ENCODE measurements around the gene CALR3. TPM values are rescaled to one million over a fixed set of nuclear protein-coding genes. Genes with fewer than 3 reads are reported as not detected.
A peak's percentile ranks its signal among the peaks of the same experiment; 100 is the strongest.

CALR3 gene
- total RNA-seq, 2 donors from 2014 or later, result not detected

- H3K4me3 ChIP-seq, result no peak overlapping the region
- no peaks in the 10 kb centered on the region for H3K27me3 ChIP-seq
- H3K27ac ChIP-seq, result peak overlapping the region; percentile 87 to 91
- no peak for DNase-seq (ENCODE audit: low spot score)
- peaks cover 0 to 58% of the 10 kb centered on the region in 2 donors for H3K4me1 ChIP-seq
- peaks cover 58% of the 10 kb centered on the region for H3K36me3 ChIP-seq
- no peaks in the 10 kb centered on the region for H3K9me3 ChIP-seq
- TF ChIP-seq, protein P1, sequence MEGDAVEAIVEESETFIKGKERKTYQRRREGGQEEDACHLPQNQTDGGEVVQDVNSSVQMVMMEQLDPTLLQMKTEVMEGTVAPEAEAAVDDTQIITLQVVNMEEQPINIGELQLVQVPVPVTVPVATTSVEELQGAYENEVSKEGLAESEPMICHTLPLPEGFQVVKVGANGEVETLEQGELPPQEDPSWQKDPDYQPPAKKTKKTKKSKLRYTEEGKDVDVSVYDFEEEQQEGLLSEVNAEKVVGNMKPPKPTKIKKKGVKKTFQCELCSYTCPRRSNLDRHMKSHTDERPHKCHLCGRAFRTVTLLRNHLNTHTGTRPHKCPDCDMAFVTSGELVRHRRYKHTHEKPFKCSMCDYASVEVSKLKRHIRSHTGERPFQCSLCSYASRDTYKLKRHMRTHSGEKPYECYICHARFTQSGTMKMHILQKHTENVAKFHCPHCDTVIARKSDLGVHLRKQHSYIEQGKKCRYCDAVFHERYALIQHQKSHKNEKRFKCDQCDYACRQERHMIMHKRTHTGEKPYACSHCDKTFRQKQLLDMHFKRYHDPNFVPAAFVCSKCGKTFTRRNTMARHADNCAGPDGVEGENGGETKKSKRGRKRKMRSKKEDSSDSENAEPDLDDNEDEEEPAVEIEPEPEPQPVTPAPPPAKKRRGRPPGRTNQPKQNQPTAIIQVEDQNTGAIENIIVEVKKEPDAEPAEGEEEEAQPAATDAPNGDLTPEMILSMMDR (IDR thresholded peaks at IDR 0.05), result no peak
Measured at GRCh38 chr19:16436780-16437332, 59.1 kb downstream of the CALR3 start.

DNA sequence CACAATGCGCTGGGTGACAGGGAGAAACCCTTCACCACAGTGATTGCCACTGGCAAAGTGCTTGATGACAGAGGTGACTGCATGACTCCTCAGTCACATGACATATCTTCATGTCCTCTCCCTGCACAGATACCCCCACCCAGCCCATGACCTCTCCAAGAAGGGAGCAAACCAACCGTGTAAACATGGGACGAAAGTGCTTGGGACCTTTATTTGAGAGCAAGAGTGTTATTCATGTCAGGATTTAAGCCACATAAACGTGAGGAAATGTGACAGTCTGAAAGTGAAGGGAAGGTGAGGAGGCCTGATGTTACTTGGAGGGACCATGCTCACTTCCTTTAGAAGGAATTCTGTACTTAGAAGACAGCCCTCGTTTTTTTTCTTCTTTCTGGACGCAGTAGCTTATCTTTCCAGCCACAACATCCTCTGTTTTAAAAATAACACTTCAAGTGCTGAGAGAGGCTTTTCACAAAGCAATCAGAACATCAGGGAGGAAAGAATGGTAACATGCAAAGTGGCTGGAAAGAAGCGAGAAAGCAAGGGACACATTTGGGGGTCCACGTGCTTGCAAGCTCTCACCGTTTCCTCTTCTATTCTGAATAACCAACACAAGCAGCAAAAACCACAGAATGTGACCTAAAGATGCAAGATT lies 59.8 kb downstream of the CALR3 start:
- peak overlapping the region; percentile 87 to 91 for H3K27ac ChIP-seq
- H3K36me3 ChIP-seq, result peaks cover 63% of the 10 kb centered on the region
- H3K9me3 ChIP-seq, result no peaks in the 10 kb centered on the region
- peaks cover 0 to 51% of the 10 kb centered on the region in 2 donors for H3K4me1 ChIP-seq
- H3K27me3 ChIP-seq, result no peaks in the 10 kb centered on the region
- TF ChIP-seq, protein P1 (IDR thresholded peaks at IDR 0.05), result no peak
- no peak for DNase-seq (ENCODE audit: low spot score)
- H3K4me3 ChIP-seq, result no peak overlapping the region

DNA sequence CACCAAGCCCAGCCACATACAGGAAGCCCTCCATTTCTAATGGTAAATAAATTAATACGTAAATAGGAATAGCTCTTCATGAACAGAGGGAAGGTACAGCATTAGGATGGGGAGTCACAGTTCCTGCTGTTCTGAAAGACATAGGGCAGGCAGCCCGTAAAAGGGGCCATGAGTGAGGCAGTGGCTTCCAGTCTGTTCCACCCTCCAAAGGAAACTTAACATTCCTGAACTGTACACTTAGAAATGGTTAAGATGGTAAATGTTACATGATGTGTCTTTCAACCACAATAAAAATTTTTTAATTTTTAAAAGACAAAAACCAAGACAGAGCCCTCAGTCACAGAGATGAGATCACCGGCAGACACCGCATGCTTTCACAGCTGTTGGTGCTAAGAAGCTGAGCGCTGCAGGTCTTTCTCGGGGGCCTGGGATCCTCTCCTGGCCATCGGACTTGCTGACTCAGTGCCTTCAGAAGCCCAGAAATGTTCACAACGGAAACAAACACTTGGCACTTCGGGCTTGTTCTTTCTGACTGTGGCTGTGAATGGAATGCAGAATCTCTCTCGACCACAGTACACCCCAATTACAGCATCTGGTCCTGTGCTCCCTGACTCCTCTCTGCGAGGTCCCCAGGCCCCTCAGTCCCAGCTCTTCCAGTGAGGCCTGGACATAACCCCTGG lies 60.6 kb downstream of the CALR3 start:
- Histone ChIP-seq H3K36me3 (peaks cover 61% of the 10 kb centered on the region), H3K27me3 (no peaks in the 10 kb centered on the region), H3K4me3 (no peak overlapping the region), H3K27ac (peak overlapping the region; percentile 87 to 91), H3K4me1 (peaks cover 0 to 43% of the 10 kb centered on the region in 2 donors), H3K9me3 (no peaks in the 10 kb centered on the region)
- TF ChIP-seq, protein P1 (IDR thresholded peaks at IDR 0.05), result no peak
- peak; percentile 80 for DNase-seq (ENCODE audit: low spot score)

DNA sequence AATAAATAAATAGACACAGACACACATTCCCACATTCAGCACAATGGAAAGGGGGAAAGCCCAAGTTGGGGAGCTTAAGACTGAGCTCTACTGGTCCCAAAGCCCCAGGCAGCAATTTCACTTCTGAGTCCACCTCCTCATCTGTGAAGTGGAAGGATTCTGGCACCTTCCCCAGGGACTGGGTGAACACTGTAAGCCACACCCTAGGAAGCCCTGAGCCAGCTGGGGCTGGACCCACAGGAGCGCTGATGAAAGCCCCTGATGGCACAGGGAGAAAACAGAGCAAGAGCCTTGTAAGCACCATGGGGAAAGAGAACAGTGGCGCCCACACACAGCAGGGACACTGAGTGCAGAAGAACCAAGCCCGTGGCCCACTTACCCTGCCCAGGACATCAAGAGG lies 62.0 kb downstream of the CALR3 start:
- DNase-seq (ENCODE audit: low spot score), result no peak
- peaks cover 0 to 40% of the 10 kb centered on the region in 2 donors for H3K4me1 ChIP-seq
- no peaks in the 10 kb centered on the region for H3K27me3 ChIP-seq
- TF ChIP-seq, protein P1 (IDR thresholded peaks at IDR 0.05), result no peak
- no peak overlapping the region for H3K4me3 ChIP-seq
- peaks cover 54% of the 10 kb centered on the region for H3K36me3 ChIP-seq
- no peaks in the 10 kb centered on the region for H3K9me3 ChIP-seq
- H3K27ac ChIP-seq, result peak overlapping the region; percentile 87 to 91

DNA sequence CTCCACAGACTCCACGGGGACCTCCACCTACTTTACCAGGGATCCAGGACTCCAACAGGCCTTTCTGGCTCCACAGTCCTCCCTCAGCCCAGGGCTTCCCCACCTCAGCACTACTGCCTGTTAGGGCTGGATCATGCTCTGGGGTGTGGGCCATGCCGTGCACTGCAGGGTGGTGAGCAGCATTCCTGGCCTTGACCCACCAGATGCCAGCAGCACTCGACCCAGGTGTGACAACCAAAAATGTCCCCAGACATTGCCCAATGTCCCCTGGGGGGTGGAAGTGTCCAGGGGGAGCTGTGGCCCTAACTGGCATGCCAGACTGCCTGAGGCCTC lies 66.2 kb downstream of the CALR3 start:
- no peak for DNase-seq (ENCODE audit: low spot score)
- Histone ChIP-seq H3K9me3 (no peaks in the 10 kb centered on the region), H3K36me3 (peaks cover 75% of the 10 kb centered on the region), H3K27me3 (no peaks in the 10 kb centered on the region), H3K4me1 (peaks cover 0 to 14% of the 10 kb centered on the region in 2 donors), H3K27ac (peak overlapping the region; percentile 61 to 63), H3K4me3 (no peak overlapping the region)
- TF ChIP-seq, protein P1 (IDR thresholded peaks at IDR 0.05), result no peak

All from right atrium auricular region (tissue), 2 donors.